Suprapubic skin (tissue), 4 donors: Measurements from ENCODE around the gene MECR. TPM values are rescaled to one million over a fixed set of nuclear protein-coding genes. Genes with fewer than 3 reads are reported as not detected.

Source experiments
- DNase-seq, 2 donors: peaks; one replicate each; pipeline ENCODE4 v3.0.0-alpha.2; 2019; ENCODE audit warnings: low spot score in 2 of 2
- H3K27ac ChIP-seq: fragments of 200-600 bp; sonication (generic); one replicate; pipeline ENCODE4 v1.5.1; 2019
- H3K27me3 ChIP-seq: fragments of 200-600 bp; sonication (generic); one replicate; pipeline ENCODE4 v1.5.1; 2019
- H3K36me3 ChIP-seq: fragments of 200-600 bp; sonication (generic); one replicate; pipeline ENCODE4 v1.5.1; 2019
- H3K4me1 ChIP-seq: fragments of 200-600 bp; sonication (generic); one replicate; pipeline ENCODE4 v1.5.1; 2019
- H3K4me3 ChIP-seq: fragments of 200-600 bp; sonication (generic); one replicate; pipeline ENCODE4 v1.5.1; 2019; ENCODE audit warnings: mild to moderate bottlenecking
- H3K9me3 ChIP-seq: fragments of 200-600 bp; sonication (generic); one replicate; pipeline ENCODE4 v1.5.1; 2019
- CTCF ChIP-seq, 2 donors: fragments of 200-600 bp in 1 of 2; fragments of 450-650 bp in 1 of 2; sonication (generic) in 1 of 2; IDR thresholded peaks; one replicate each; pipeline ENCODE4 v1.5.1; 2016 to 2019; ENCODE audit warnings: antibody characterized with exemption in 2 of 2, mild to moderate bottlenecking in 1 of 2, moderate library complexity in 1 of 2
- EP300 ChIP-seq: sonication (generic); formaldehyde crosslinking; IDR thresholded peaks from one replicate; pipeline ENCODE4 v1.6.1; 2017; ENCODE audit warnings: antibody characterized with exemption
- POLR2A ChIP-seq, 2 donors: fragments of 450-650 bp; IDR thresholded peaks; one replicate each; pipeline ENCODE4 v1.6.1; 2017; ENCODE audit warnings: antibody characterized with exemption in 2 of 2, mild to moderate bottlenecking in 2 of 2, moderate library complexity in 2 of 2
- POLR2AphosphoS5 ChIP-seq, 3 donors: sonication (generic); formaldehyde crosslinking; IDR thresholded peaks; one replicate each; pipeline ENCODE4 v1.6.1; 2017; ENCODE audit warnings: antibody characterized with exemption in 3 of 3
- WGBS: methylation state at CpG from one replicate; pipeline ENCODE4 v1.1.5; 2018; 5-methylcytosine and 5-hydroxymethylcytosine counted together
- total RNA-seq, 4 donors: library from RNA; depleted of rRNA; stranded (reverse); fragments of >200 nt; gene quantifications; one replicate each; pipeline ENCODE4 v1.1.0, GENCODE V29; 2016

MECR gene
- total RNA-seq, 4 donors from 2014 or later, result 23.1 to 39.3 (median 33.6) TPM

GRCh38 chr1:29169976-29170375 lies 60.8 kb downstream of the MECR start:
- DNase-seq, result no peak
- TF ChIP-seq CTCF (IDR thresholded peaks at IDR 0.05) (no peak), POLR2A (IDR thresholded peaks at IDR 0.05) (no peak), EP300 (no peak), POLR2AphosphoS5 (IDR thresholded peaks at IDR 0.05) (no peak)
- H3K4me1 ChIP-seq, result peaks cover 45% of the 10 kb centered on the region

GRCh38 chr1:29167904-29168303 lies 62.8 kb downstream of the MECR start:
- TF ChIP-seq CTCF (IDR thresholded peaks at IDR 0.05), result no peak
- TF ChIP-seq POLR2AphosphoS5 (IDR thresholded peaks at IDR 0.05), result no peak
- TF ChIP-seq EP300, result no peak
- no peak for TF ChIP-seq POLR2A (IDR thresholded peaks at IDR 0.05)
- no peak for DNase-seq
- Histone ChIP-seq H3K4me3 (no peak overlapping the region), H3K4me1 (peaks cover 43% of the 10 kb centered on the region), H3K27ac (no peak overlapping the region), H3K36me3 (peaks cover 51% of the 10 kb centered on the region), H3K27me3 (no peaks in the 10 kb centered on the region), H3K9me3 (no peaks in the 10 kb centered on the region)
- 96% methylated on average over 9 of the region's 9 CpGs for WGBS

More at GRCh38 chr1:29169976-29170375, 60.8 kb downstream of the MECR start:
- Histone ChIP-seq H3K27me3 (no peaks in the 10 kb centered on the region), H3K9me3 (no peaks in the 10 kb centered on the region), H3K27ac (no peak overlapping the region), H3K4me3 (no peak overlapping the region), H3K36me3 (peaks cover 37% of the 10 kb centered on the region)
- WGBS, result 61% methylated on average over 3 of the region's 3 CpGs

- Histone ChIP-seq H3K9me3 (no peaks in the 10 kb centered on the region), H3K36me3 (peaks cover 63% of the 10 kb centered on the region), H3K4me3 (no peak overlapping the region), H3K27ac (no peak overlapping the region), H3K27me3 (no peaks in the 10 kb centered on the region), H3K4me1 (peaks cover 49% of the 10 kb centered on the region)
- DNase-seq, result no peak
- 59% methylated on average over 5 of the region's 9 CpGs for WGBS
- TF ChIP-seq POLR2AphosphoS5 (IDR thresholded peaks at IDR 0.05) (no peak), EP300 (no peak), POLR2A (IDR thresholded peaks at IDR 0.05) (no peak), CTCF (IDR thresholded peaks at IDR 0.05) (no peak)
Measured at GRCh38 chr1:29166291-29166878, 64.3 kb downstream of the MECR start.

DNA sequence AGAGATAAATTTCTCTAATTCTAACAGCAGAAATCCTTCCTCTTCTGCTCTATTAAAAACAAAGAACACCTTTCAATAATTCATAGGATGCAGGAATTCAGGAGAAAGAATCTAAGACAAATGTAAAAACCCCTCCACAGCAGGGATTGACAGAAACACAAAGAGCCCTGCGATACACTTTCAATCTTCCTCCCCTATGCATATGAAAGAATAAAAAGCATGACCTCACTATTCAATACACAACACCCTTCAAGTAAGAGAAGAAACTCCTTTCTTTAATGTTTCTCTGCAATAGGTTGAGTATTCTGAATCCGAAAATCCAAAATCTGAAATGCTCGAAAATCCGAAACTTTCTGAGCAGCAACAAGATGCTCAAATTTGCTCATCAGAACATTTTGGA lies 66.1 kb downstream of the MECR start:
- peaks cover 35% of the 10 kb centered on the region for H3K4me1 ChIP-seq
- DNase-seq, result no peak
- peaks cover 74% of the 10 kb centered on the region for H3K36me3 ChIP-seq
- H3K27me3 ChIP-seq, result no peaks in the 10 kb centered on the region
- H3K9me3 ChIP-seq, result no peaks in the 10 kb centered on the region
- H3K27ac ChIP-seq, result no peak overlapping the region
- WGBS, result 93% methylated on average over 4 of the region's 4 CpGs
- H3K4me3 ChIP-seq, result no peak overlapping the region
- TF ChIP-seq POLR2A (IDR thresholded peaks at IDR 0.05), result no peak
- no peak for TF ChIP-seq EP300
- no peak for TF ChIP-seq POLR2AphosphoS5 (IDR thresholded peaks at IDR 0.05)
- TF ChIP-seq CTCF (IDR thresholded peaks at IDR 0.05), result no peak

DNA sequence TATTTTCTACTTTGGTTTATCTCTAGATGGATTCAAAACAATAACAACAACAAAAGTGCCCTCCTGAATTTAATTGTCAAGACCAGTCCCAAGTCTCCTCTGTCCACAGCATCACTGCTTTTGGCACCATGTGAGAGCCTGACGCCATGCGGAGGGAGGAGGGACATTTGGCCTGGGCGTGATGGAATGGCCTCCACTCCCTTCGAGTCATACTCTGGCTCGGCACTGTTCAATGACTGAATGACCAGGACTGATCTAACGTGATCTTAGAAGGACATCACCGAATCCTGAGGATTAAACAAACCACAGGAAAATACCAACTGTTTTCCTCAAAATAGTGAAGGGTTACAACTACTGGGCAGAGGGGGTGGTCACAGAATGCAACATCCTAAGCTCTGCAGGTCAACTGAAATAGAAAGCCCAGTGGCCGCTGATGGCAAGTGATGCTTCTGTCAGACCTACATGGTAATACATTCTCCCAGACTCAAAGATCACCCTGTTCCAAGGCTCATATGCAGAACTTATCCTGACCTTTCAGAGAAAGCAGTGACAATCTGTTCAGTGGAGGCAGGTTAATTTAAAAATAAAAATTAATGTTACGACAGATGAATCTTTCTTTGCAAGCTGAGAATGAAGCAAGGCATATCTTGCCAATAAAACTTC lies 68.1 kb downstream of the MECR start:
- TF ChIP-seq POLR2A (IDR thresholded peaks at IDR 0.05) (no peak), POLR2AphosphoS5 (IDR thresholded peaks at IDR 0.05) (no peak), EP300 (no peak), CTCF (IDR thresholded peaks at IDR 0.05) (no peak)
- Histone ChIP-seq H3K27ac (no peak overlapping the region), H3K36me3 (peaks cover 80% of the 10 kb centered on the region), H3K9me3 (no peaks in the 10 kb centered on the region), H3K27me3 (no peaks in the 10 kb centered on the region), H3K4me1 (peaks cover 22% of the 10 kb centered on the region), H3K4me3 (no peak overlapping the region)
- 73% methylated on average over 9 of the region's 9 CpGs for WGBS
- no peak for DNase-seq
